ENCODE data around the gene PGM3.

- no peak for TF ChIP-seq GABPA (IDR thresholded peaks at IDR 0.05; ENCODE audit: low read depth)
- TF ChIP-seq POLR2AphosphoS5 (IDR thresholded peaks at IDR 0.05; ENCODE audit: low read depth), result no peak
- no peak for TF ChIP-seq CTCF (IDR thresholded peaks at IDR 0.05; ENCODE audit: insufficient read depth, low read length)
- TF ChIP-seq REST (IDR thresholded peaks at IDR 0.05; ENCODE audit: insufficient replicate concordance, low read depth), result no peak
Observed at GRCh38 chr6:83202031-83202430, 9.0 kb upstream of the PGM3 start.

Measured in HL-60 (cell line).